ENCODE data around the gene VTA1. TPM values are rescaled to one million over a fixed set of nuclear protein-coding genes. Genes with fewer than 3 reads are reported as not detected.

The VTA1 gene
- total and polyA plus RNA-seq, 2 of the 8 experiments (the other 6 are each of a cell fraction or from before 2014, with no cell fraction given), result 63.6 to 67.0 TPM

DNA sequence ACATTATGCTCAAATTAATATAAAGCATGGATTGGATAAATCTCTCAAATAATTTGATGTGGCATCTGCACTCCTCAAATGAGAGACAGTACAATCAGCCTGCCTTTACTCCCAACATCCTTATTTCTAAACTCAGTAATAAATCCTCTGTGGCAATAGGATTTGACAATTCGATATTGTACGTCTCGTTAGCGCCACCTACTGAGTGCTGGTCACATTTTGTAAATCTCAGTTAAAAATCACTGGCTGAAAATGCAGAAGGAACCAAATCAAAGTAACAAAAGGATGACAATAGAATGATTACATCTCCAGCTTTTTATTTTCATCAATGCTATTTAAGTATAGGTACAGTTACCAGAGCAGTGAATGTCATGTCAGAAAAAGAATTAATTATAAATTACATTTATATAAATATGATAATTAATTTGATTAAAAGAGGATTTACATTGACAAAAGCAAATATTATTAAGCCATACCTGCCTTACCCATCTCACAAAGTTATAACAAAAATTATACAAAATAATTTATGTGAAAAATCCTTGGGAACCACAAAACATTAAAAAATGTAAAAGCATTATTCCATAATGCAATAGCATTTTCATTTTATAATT is 34.5 kb upstream of the VTA1 start:
- WGBS, 2 experiments (ENCODE audit: extremely low coverage in 1 of 2, insufficient coverage in 1 of 2, insufficient read length in 1 of 2, insufficient replicate concordance in 2 of 2, low coverage in 1 of 2, low lambda C conversion rate in 2 of 2, missing lambda C conversion rate in 1 of 2), result 0% methylated on average over 4 of the region's 4 CpGs; no CpG with 5 or more reads in 1 of the 2 experiments
- TF ChIP-seq CHD1 (IDR thresholded peaks at IDR 0.05; ENCODE audit: low read depth, low read length) (no peak), PHF8 (conservative IDR thresholded peaks at IDR 0.05; ENCODE audit: low read depth, low read length) (no peak), CEBPB (IDR thresholded peaks at IDR 0.05; ENCODE audit: low read depth, low read length) (peak; percentile 75), RAD21 (IDR thresholded peaks at IDR 0.05 in 1 of 2, conservative IDR thresholded peaks at IDR 0.05 in 1 of 2; ENCODE audit: low read depth in 2 of 2, low read length in 2 of 2) (peak; percentile 91), RBBP5 (IDR thresholded peaks at IDR 0.05; ENCODE audit: borderline replicate concordance, low read depth, low read length) (no peak)
- TF ChIP-seq, protein P1, sequence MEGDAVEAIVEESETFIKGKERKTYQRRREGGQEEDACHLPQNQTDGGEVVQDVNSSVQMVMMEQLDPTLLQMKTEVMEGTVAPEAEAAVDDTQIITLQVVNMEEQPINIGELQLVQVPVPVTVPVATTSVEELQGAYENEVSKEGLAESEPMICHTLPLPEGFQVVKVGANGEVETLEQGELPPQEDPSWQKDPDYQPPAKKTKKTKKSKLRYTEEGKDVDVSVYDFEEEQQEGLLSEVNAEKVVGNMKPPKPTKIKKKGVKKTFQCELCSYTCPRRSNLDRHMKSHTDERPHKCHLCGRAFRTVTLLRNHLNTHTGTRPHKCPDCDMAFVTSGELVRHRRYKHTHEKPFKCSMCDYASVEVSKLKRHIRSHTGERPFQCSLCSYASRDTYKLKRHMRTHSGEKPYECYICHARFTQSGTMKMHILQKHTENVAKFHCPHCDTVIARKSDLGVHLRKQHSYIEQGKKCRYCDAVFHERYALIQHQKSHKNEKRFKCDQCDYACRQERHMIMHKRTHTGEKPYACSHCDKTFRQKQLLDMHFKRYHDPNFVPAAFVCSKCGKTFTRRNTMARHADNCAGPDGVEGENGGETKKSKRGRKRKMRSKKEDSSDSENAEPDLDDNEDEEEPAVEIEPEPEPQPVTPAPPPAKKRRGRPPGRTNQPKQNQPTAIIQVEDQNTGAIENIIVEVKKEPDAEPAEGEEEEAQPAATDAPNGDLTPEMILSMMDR (IDR thresholded peaks at IDR 0.05; ENCODE audit: control extremely low read depth in 1 of 3, insufficient read depth in 1 of 3, low read depth in 1 of 3, low read length in 3 of 3), result peak in 2 of 3 experiments; percentile 70 to 74; a peak in 3 of 4 replicates
- no peak overlapping the region for H3K4ac ChIP-seq (replicated peaks; ENCODE audit: insufficient read length, low read depth, low read length)
- H2AFZ ChIP-seq (ENCODE audit: low read length), result no peak overlapping the region
- no peak overlapping the region for H2BK15ac ChIP-seq (ENCODE audit: low read length)
- H3K9ac ChIP-seq (replicated peaks in 1 of 4; ENCODE audit: extremely low read depth in 1 of 4, low read depth in 3 of 4, low read length in 3 of 4), result no peak overlapping the region
- H2AK5ac ChIP-seq (ENCODE audit: low read depth, low read length), result no peak overlapping the region
- no peak overlapping the region for H3K23ac ChIP-seq (ENCODE audit: insufficient read length)
- H3K27me3 ChIP-seq (replicated peaks in 1 of 4; ENCODE audit: control insufficient read depth in 3 of 4, extremely low read depth in 1 of 4, insufficient read depth in 3 of 4, low read length in 3 of 4), result no peaks in the 10 kb centered on the region
- no peak overlapping the region for H2BK5ac ChIP-seq (ENCODE audit: low read depth, low read length)
- H3K79me2 ChIP-seq (ENCODE audit: control insufficient read depth in 1 of 2, insufficient read depth in 2 of 2, low read length in 2 of 2), result no peaks in the 10 kb centered on the region
- H3K56ac ChIP-seq (replicated peaks; ENCODE audit: insufficient read length, low read depth, low read length), result no peak overlapping the region
- no peaks in the 10 kb centered on the region for H3K79me1 ChIP-seq (ENCODE audit: low read depth, low read length)
- H3K4me1 ChIP-seq (replicated peaks in 1 of 4; ENCODE audit: control insufficient read depth in 3 of 4, insufficient read depth in 4 of 4, low read length in 3 of 4), result no peaks in the 10 kb centered on the region
- H3K14ac ChIP-seq (ENCODE audit: insufficient read length), result no peak overlapping the region
- H3K23me2 ChIP-seq (ENCODE audit: low read depth, low read length), result no peaks in the 10 kb centered on the region
- H4K8ac ChIP-seq (ENCODE audit: extremely low read depth, insufficient read depth, low read length), result no peak overlapping the region
- H2BK120ac ChIP-seq (replicated peaks; ENCODE audit: low read depth, low read length), result no peak overlapping the region
- no peak overlapping the region for H3K4me2 ChIP-seq (ENCODE audit: insufficient read depth in 1 of 2, low read depth in 2 of 2, low read length in 2 of 2)
- FAIRE-seq, result peak; percentile 82
- POLR2A ChIA-PET (ENCODE audit: partially characterized antibody), result no interaction called here
- peak in 1 of 2 experiments; percentile 82 for DNase-seq (ENCODE audit: low read depth in 1 of 2, low spot score in 2 of 2)
- no peaks in the 10 kb centered on the region for H3K9me3 ChIP-seq (ENCODE audit: insufficient read depth in 2 of 2, low read depth in 1 of 2, low read length in 1 of 2)
- no peaks in the 10 kb centered on the region for H3K36me3 ChIP-seq (ENCODE audit: control insufficient read depth in 2 of 4, insufficient read depth in 4 of 4, low read length in 3 of 4)
- H3K27ac ChIP-seq (ENCODE audit: low read depth, low read length), result no peak overlapping the region
- no peak overlapping the region for H4K5ac ChIP-seq (ENCODE audit: insufficient read length, low read depth, low read length)
- H2BK12ac ChIP-seq (ENCODE audit: low read depth, low read length), result no peak overlapping the region
- H3K4me3 ChIP-seq (ENCODE audit: extremely low read depth in 1 of 4, insufficient read depth in 2 of 4, low read depth in 3 of 4, low read length in 4 of 4), result no peak overlapping the region
- H3K18ac ChIP-seq (ENCODE audit: extremely low read depth, low read length), result no peak overlapping the region
- CTCF ChIA-PET (ENCODE audit: partially characterized antibody), result interaction anchor here (0.8 to 3.4 kb wide), 15 partner anchors 10 to 502 kb away, joined by 3 to 25 read pairs (median 4); no protein-coding TSS in a partner anchor
- no peak overlapping the region for H4K91ac ChIP-seq (replicated peaks; ENCODE audit: insufficient read length, low read length)
- H4K20me1 ChIP-seq (replicated peaks in 1 of 2; ENCODE audit: control insufficient read depth in 1 of 2, insufficient read depth in 2 of 2, low read length in 2 of 2), result no peaks in the 10 kb centered on the region
- H2BK20ac ChIP-seq (ENCODE audit: low read length), result no peak overlapping the region

Data from H1 (cell line).